CD4-positive, alpha-beta T cell (primary cell): ENCODE data around the gene NUP188. TPM values are rescaled to one million over a fixed set of nuclear protein-coding genes. Genes with fewer than 3 reads are reported as not detected.

ENCODE experiments used
- ATAC-seq: fragments of 200-7000 bp; cut with Tn5 transposase; one replicate; pipeline ENCODE4 v1.10.0; 2022; ENCODE audit warnings: mild to moderate bottlenecking; ENCODE audit not compliant: poor library complexity
- CTCF ChIA-PET: fragments of 350-600 bp; sonication (Branson Sonifier 250); formaldehyde crosslinking; loops from one replicate; lab custom pipeline; 2021; ENCODE audit warnings: antibody characterized with exemption, inconsistent platforms; lab: Charles Lee
- POLR2A ChIA-PET: fragments of 350-600 bp; sonication (Branson Sonifier 250); formaldehyde crosslinking; loops from one replicate; lab custom pipeline; 2021; ENCODE audit warnings: antibody characterized with exemption, inconsistent platforms; lab: Charles Lee
- DNase-seq, 14 experiments: peaks; one replicate each; pipeline ENCODE4 v3.0.0-alpha.2; 2013 to 2020; ENCODE audit warnings: mixed read lengths in 2 of 14
- H3K27ac ChIP-seq, 2 donors: one replicate each; pipeline versions ENCODE4 v1.5.1 to v1.7.0; 2013; ENCODE audit warnings: low read length in 2 of 2, low read depth in 1 of 2, mild to moderate bottlenecking in 1 of 2
- H3K27me3 ChIP-seq, 2 experiments: 1 replicate in 1 of 2; 2 replicates in 1 of 2; pipeline versions ENCODE4 v1.6.1 to v1.7.0; 2013; ENCODE audit warnings: low read length in 2 of 2, control low read depth in 1 of 2, mild to moderate bottlenecking in 1 of 2, moderate library complexity in 1 of 2; ENCODE audit not compliant: insufficient read depth in 2 of 2, control insufficient read depth in 1 of 2
- H3K36me3 ChIP-seq: one replicate; pipeline ENCODE4 v1.6.1; 2013; ENCODE audit warnings: low read length, control low read depth; ENCODE audit not compliant: insufficient read depth
- H3K4me1 ChIP-seq: one replicate; pipeline ENCODE4 v1.6.1; 2013; ENCODE audit warnings: low read length, control low read depth; ENCODE audit not compliant: insufficient read depth
- H3K4me3 ChIP-seq: one replicate; pipeline ENCODE4 v1.5.1; 2013; ENCODE audit warnings: mild to moderate bottlenecking, low read length, moderate library complexity
- H3K9me3 ChIP-seq, 2 experiments: 1 replicate in 1 of 2; 2 replicates in 1 of 2; pipeline versions ENCODE4 v1.6.1 to v1.7.0; 2013; ENCODE audit warnings: low read length in 2 of 2, mild to moderate bottlenecking in 2 of 2, control low read depth in 1 of 2, moderate library complexity in 1 of 2; ENCODE audit not compliant: control insufficient read depth in 1 of 2, insufficient read depth in 1 of 2
- H3K27ac Mint-ChIP-seq: one replicate; pipeline ENCODE4 v1.8.0; 2020; ENCODE audit warnings: mixed read lengths
- H3K27me3 Mint-ChIP-seq: one replicate; pipeline ENCODE4 v1.8.0; 2021; ENCODE audit warnings: mixed read lengths
- H3K36me3 Mint-ChIP-seq: one replicate; pipeline ENCODE4 v1.8.0; 2021; ENCODE audit warnings: low read depth, mixed read lengths
- H3K4me1 Mint-ChIP-seq: one replicate; pipeline ENCODE4 v1.8.0; 2021; ENCODE audit warnings: low read depth, mixed read lengths
- H3K4me3 Mint-ChIP-seq: one replicate; pipeline ENCODE4 v1.8.0; 2020; ENCODE audit warnings: mild to moderate bottlenecking, mixed read lengths
- H3K9me3 Mint-ChIP-seq: one replicate; pipeline ENCODE4 v1.8.0; 2020; ENCODE audit warnings: mixed read lengths
- CTCF ChIP-seq: fragments of 200-600 bp; IDR thresholded peaks from one replicate; pipeline ENCODE4 v1.8.0; 2022; ENCODE audit warnings: antibody characterized with exemption, mild to moderate bottlenecking
- intact Hi-C, 2 experiments: fragments of 100-400 bp; cut with DNase I in 1 of 2; cut with micrococcal nuclease in 1 of 2; formaldehyde crosslinking; loops; one replicate each; pipeline versions ENCODE4 v1.15.1 to v1.9.0; 2023 to 2025; cut with DNase I, micrococcal nuclease
- total RNA-seq, 174 experiments: library from RNA in 2 of 174; stranded (reverse) in 2 of 174; gene quantifications; one replicate each; pipeline ENCODE4 v1.2.3 and lab custom pipeline; 2021 to 2026

The NUP188 gene
- total RNA-seq, 2 experiments from 2014 or later, result 43.0 to 43.9 TPM

- H3K27me3 Mint-ChIP-seq, result no peaks in the 10 kb centered on the region
- no peak for TF ChIP-seq CTCF
- DNase-seq (no peak), ATAC-seq (no peak)
- POLR2A ChIA-PET, result no interaction called here
- Histone ChIP-seq H3K27ac (no peak overlapping the region), H3K9me3 (no peaks in the 10 kb centered on the region), H3K4me1 (no peaks in the 10 kb centered on the region), H3K27me3 (no peaks in the 10 kb centered on the region), H3K4me3 (no peak overlapping the region), H3K36me3 (peaks cover 59% of the 10 kb centered on the region)
- no peaks in the 10 kb centered on the region for H3K4me1 Mint-ChIP-seq
- no peak overlapping the region for H3K4me3 Mint-ChIP-seq
- no peaks in the 10 kb centered on the region for H3K9me3 Mint-ChIP-seq
- peaks cover 55% of the 10 kb centered on the region for H3K36me3 Mint-ChIP-seq
- intact Hi-C loops, result no loop called here
- CTCF ChIA-PET, result no interaction called here
- H3K27ac Mint-ChIP-seq, result no peak overlapping the region
These were observed 66.2 kb downstream of the NUP188 start for GRCh38 chr9:129013674-129014073.

DNA sequence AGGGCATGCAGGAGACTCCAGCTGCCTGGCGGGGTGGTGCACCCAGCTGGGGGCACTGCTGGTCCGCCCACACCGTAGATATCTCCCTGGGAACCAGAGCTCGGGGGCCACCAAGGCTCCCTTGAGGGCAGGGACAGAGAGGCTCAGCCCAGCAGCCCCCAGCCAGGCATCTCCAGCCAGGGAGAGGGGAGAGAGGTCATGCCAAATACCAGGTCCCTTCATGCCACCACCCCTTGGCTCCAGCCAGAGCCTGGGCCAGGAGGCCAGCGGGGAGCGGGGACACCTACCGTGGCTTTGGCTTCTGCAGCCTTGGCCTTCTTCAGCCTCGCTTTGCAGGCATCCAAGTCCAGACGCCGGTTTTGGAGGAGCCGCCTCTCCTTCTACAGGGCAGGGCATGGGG is 66.6 kb downstream of the NUP188 start:
- no peak for TF ChIP-seq CTCF
- no peak overlapping the region for H3K27ac ChIP-seq

GRCh38 chr9:129014608-129015007 is 67.1 kb downstream of the NUP188 start:
- intact Hi-C loops, result no loop called here
- Histone ChIP-seq H3K36me3 (peaks cover 58% of the 10 kb centered on the region), H3K27me3 (no peaks in the 10 kb centered on the region), H3K4me3 (no peak overlapping the region), H3K27ac (no peak overlapping the region), H3K4me1 (no peaks in the 10 kb centered on the region), H3K9me3 (no peaks in the 10 kb centered on the region)
- ATAC-seq (no peak), DNase-seq (no peak)
- peaks cover 60% of the 10 kb centered on the region for H3K36me3 Mint-ChIP-seq
- no peak overlapping the region for H3K27ac Mint-ChIP-seq
- H3K4me3 Mint-ChIP-seq, result no peak overlapping the region
- no peaks in the 10 kb centered on the region for H3K27me3 Mint-ChIP-seq
- no peaks in the 10 kb centered on the region for H3K4me1 Mint-ChIP-seq
- no peaks in the 10 kb centered on the region for H3K9me3 Mint-ChIP-seq
- TF ChIP-seq CTCF, result no peak
- CTCF ChIA-PET, result no interaction called here
- POLR2A ChIA-PET, result interaction anchor here (1.2 kb wide), 1 partner anchor 14 kb away, joined by 3 read pairs; the partner anchor contains the start of gene SH3GLB2

More for the DNA sequence above, 66.6 kb downstream of the NUP188 start:
- Mint-ChIP-seq H3K36me3 (peaks cover 60% of the 10 kb centered on the region), H3K4me1 (no peaks in the 10 kb centered on the region), H3K4me3 (no peak overlapping the region), H3K27ac (no peak overlapping the region), H3K9me3 (no peaks in the 10 kb centered on the region), H3K27me3 (no peaks in the 10 kb centered on the region)
- peaks cover 60% of the 10 kb centered on the region for H3K36me3 ChIP-seq
- no peaks in the 10 kb centered on the region for H3K27me3 ChIP-seq
- H3K9me3 ChIP-seq, result no peaks in the 10 kb centered on the region
- no peaks in the 10 kb centered on the region for H3K4me1 ChIP-seq
- no peak for ATAC-seq
- no peak overlapping the region for H3K4me3 ChIP-seq
- ChIA-PET CTCF (no interaction called here), POLR2A (interaction anchor here (1.2 kb wide), 1 partner anchor 14 kb away, joined by 3 read pairs; the partner anchor contains the start of gene SH3GLB2)
- intact Hi-C loops, result no loop called here
- no peak for DNase-seq
